Activated CD4-positive, CD25-positive, alpha-beta regulatory T cell treated with anti-CD3 and anti-CD28 coated beads, Interleukin-2, amount 50 U/mL, for 16 hours (primary cell): ENCODE results near the gene EGFLAM.

Experiments
- DNase-seq: peaks from one replicate; pipeline ENCODE4 v3.0.0-alpha.2; 2020; ENCODE audit warnings: low read depth, low spot score

The EGFLAM gene

DNA sequence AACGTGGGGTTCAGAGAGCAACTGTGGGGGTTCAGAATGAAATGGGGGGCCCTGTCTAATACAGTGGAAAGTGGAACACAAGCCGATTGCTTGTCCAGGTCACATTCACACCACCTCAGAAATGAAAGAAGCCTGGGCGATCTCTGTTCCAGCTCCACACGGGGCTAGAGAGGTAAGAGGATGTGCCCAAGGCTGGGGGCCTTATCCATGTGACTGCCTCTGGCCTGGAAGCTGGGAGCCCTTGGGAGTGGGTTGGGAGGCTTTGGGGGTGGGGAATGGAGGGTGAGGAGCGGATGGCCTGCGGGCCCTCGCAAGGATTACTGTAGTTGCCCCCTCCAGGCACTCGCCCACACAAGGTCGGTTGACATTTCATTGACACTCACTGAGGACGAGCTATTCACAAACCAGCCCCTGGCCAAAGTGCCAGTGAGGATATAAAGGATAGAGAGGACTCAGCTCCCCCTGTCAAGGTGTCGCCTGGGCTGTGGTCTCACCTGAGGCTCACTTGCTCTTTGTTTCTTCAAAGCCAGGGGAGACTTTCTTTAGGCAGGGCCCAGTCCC lies 211.4 kb downstream of the EGFLAM start:
- no peak for DNase-seq

DNA sequence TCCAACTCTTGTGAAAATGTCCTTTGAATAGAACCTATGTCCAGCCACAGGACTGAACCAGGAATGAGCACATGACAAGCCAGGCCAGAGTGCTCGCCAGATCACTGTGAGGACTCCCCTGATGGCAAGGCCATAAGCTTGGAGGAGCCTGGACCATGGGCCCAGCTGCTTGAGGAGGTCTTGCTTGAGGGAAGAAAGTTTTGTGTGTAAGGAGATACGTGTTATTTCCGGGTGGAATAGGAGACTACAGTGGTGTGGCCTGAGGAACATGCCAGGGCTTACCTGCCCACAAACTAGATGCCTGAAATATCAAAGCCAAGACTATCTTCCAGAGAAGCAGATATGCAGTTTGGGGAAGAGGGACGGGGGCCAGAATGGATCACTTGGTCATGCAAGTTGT lies 213.3 kb downstream of the EGFLAM start:
- DNase-seq = no peak

DNA sequence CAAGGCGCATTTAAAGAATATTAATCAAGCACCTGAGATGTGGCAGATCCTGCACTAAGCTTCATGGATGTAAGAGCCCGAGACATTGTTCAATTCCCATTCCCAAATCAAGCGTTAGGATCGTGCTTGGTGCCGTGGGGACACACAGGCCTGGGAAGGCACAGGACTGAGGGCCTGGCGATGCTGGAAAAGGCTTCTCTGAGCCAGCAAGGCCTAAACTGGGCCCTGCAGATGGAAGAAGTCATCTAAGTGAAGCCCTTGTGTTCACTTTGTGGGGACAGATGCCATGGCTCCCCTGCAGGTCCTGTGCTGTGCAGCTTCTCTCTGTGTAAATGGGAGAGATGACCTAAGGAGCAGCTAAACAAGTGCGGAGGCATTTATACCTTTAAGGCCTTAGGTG lies 214.2 kb downstream of the EGFLAM start:
- no peak for DNase-seq

DNA sequence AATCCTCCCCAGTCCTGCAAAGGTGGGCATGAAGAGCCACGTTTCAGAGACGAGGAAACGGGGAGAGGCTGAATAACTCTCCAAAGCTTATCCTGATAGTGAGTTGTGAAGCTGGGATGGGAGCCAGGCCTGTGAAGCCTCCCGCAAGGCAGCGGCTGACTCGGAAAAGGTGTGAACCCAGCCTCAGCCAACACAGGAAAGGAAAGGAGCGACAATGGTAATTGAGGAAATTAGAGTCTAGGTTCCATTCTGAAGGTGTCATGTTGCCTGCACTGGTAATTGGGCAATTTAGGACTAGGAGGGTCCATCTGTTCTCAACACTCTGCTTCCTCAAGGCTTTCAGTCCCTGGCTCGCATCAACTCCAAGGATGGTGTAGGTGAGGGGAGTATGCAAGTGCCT lies 214.6 kb downstream of the EGFLAM start:
- no peak for DNase-seq

DNA sequence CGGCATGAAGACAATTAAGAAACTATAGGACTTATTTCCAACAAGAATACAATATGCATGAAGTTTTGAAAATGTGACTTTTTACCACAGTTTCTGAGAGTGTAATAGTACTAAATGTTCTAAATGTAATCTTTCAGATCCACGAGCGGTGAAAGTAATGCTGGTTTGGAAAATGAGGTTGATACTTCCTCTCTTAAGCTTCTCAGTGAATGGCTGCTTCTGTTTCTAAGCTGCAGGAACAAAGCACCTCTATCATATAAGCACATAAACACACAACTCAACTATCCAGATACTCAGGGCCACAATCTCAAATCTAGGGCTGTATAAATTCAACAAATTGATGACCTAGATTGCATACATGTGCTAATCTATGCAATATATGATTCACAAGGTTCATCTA lies 219.8 kb downstream of the EGFLAM start:
- no peak for DNase-seq

DNA sequence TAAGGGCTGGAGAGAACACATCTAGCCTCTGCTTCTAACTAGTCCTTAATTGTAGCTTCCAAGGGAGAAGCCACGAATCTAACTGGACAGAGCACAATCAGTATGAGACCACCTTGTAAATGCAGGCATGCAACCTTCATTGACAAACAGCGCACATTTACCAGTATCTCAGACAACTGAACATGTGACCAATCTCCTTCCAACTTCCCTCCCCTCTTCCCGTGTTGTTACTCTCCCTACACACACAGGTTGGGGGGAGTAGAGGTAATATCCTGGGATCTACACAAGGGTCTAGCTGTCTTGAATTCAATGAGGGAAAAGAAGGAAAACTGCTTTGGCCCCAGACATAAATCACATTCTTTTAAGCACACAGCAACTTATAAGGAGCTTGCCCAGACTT lies 220.5 kb downstream of the EGFLAM start:
- DNase-seq = no peak

DNA sequence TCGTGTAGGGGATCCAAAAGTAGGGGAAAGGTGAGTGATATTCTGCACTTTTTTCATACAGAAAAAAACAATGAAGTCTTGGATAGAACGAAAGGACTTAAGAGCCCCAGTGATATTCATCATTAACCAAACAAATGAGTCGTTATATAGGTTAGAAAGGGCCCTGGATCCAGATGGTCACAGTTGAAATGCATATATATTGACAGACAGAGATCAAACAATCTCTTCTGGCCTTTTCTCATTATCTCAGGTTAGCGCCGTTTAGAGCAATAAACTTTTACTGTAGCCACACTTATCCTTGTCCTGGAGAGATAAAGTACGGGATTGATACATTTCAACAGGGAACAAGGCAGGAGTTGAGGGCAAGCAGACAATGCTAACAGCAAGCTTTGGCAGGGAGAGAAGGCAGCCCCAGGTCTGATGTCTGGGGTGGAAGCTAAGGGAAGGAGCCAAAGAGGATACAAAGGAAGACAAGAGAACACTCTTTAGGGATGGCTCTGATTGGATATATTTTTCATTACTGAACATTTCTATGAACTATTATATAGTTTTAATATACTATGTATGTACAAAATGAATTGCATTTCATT lies 221.1 kb downstream of the EGFLAM start:
- DNase-seq = no peak

DNA sequence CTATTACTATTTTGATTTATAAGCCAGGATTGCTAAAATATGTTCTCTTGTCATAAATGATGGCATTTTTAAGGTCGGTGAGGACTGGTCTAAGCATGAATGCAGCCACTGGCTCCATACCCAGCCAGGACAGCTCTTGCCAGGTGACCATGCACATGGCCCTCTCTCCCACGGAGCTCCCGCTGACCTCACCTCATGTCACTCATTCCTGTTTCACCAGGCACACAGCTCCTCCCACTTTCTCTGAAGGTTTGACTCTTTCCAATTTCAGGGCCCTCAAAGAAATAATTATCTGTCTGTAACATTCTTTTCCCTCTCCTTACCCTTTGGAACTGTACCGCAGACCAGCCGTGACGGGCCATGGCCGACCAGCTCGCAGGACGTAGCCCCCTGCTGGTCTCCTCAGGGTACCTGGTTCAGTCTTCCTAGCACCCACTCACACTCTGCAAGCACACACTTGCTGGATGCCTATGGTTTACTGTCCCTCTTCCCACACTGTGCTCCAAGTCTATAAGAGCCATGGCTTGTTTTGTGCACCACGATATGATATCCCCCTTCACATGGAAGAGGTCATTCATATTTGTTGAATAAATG lies 225.5 kb downstream of the EGFLAM start:
- DNase-seq = no peak

DNA sequence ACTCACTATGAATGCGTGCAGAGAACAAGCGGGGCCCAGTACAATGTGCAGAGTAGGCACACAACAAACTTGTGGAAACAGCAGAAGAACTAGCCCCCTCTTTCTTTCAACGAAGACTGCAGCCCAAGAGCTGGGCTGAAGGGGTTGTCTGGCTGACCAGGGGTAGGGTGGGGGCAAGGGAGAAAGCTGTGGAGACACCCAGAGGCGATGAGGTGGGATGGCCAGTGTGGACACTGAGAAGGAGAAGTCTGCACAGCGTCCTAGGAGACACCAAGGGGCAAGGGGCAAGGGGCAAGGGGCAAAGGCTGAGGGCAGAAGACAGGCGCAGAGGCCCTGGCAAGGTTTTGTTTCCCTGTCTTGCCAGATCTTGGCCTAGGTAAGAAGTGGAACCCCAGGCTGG lies 235.8 kb downstream of the EGFLAM start:
- no peak for DNase-seq

DNA sequence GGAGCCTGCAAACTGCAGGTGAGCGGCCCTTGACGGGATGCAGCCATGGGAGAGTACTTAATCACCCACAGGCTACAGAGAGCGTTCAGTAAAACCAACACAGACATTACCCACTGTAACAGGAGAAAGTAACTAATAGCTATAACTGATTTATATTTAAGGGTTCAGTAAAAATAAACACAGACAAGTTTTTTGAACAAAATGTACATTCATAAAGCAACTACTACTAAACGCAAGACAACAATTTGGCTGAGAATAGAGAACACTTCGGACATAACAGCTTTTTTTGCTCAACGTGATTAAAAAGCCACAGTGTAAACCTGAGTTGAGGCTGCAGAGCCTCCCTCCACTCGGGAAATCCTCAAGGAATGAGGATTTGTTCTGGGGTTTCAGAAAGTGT lies 236.4 kb downstream of the EGFLAM start:
- DNase-seq = no peak

DNA sequence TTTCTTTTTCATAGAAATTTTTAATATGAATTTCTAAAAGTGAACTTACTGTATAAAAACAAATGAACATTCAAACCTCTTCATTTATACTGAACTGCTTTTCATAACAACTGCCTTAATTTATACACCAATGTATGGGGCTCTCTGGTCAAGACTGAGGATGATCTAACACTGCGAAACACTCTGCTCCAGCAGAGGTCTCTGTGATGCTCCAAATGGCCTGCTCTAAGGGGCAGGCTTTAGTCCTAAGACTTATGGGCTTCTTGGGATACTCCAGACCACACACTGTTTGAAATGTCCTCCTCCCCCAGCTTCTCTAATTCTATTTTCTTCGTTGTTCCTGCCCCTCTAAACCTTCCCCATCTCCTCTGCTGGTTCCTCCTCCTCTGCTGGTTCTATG lies 239.6 kb downstream of the EGFLAM start:
- no peak for DNase-seq

DNA sequence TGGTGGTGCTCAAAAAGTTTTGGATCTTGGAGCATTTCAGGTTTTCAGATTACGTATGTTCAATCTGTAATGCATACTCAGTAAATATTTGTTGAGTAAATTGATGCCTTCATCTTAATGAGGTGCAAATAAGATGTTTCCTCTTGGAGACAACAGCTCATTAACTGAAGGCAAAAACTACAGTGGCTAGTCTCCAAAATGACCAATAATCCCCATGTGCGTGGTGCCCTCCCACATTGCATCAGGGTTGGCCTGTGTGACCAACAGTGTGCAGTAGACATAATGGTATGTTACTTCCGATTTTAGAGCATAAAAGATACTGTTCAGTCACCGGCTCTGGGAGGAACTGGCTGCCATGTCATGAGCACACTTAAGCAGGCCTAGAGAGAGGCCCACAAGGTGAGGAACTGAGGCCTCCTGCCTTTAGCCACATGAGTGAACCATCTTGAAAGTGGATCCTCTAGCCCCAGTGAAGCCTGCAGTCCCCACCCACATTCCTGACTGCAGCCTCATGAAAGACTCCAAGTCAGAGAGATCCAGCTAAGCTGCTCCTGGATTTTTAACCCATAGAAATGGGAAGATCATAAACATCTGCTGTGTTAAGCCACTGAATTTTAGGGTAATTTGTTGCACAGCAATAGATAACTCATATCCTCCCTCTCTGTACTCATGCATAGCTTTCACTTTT lies 242.4 kb downstream of the EGFLAM start:
- DNase-seq = no peak

DNA sequence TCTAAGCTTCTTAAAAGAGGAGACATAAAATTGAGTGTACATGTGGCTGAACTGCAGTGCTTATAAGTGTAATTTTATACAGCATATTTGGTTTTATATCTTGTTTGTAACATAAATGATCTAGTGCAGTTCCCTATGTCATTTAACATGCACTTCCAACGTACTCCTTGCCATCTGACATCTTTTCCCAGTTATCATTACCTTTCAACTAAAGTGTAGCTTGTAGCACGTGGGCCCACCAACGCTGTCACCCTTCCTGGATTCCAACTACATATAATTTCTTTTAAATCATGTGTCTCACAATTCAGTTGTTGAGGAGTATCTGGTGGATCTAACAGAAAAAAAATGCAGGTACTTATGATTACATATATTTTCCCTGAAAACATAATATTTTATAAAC lies 247.9 kb downstream of the EGFLAM start:
- no peak for DNase-seq

DNA sequence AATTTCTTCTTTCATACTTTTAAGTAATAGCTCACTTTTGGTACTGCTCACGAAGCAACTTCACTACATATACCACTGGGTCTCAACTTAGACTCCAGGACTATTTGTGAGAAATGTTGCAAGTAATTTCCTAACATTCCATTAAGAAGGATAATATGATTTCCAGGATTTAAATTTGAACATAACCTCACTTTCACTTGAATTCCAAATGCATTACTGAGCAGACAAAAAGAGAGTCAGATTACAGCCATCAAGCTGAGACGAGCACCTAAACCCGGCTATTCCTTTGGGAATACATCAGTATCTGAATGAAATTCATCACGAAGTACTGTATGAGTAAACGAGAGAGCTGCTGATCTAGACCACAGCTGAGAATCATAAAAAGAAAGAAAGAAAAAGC lies 250.8 kb downstream of the EGFLAM start:
- DNase-seq = no peak
